H1 (cell line): Measurements from ENCODE around the gene DELE1. TPM values are rescaled to one million over a fixed set of nuclear protein-coding genes. Genes with fewer than 3 reads are reported as not detected.

Experiments
- BACH1 ChIP-seq: IDR thresholded peaks from 2 replicates; pipeline ENCODE4 v1.6.1; 2012; ENCODE audit warnings: low read length, improper control_type of control experiment
- BCL11A ChIP-seq, 2 experiments: IDR thresholded peaks; one replicate each; pipeline ENCODE4 v1.6.1; 2011; ENCODE audit warnings: low read depth in 2 of 2, low read length in 2 of 2, mild to moderate bottlenecking in 2 of 2
- CBX5 ChIP-seq: fragments of 300-800, 300-1000 bp; sonication (generic); IDR thresholded peaks from 2 replicates; pipeline ENCODE4 v1.7.1; 2016; ENCODE audit warnings: antibody characterized with exemption, low read length, low read depth
- HDAC2 ChIP-seq, 2 experiments: fragments of 300-600 bp in 1 of 2; sonication (generic) in 1 of 2; IDR thresholded peaks; 2 replicates each; pipeline ENCODE4 v1.6.1; 2011 to 2012; ENCODE audit warnings: low read depth in 2 of 2, low read length in 2 of 2, mild to moderate bottlenecking in 2 of 2, moderate library complexity in 2 of 2, borderline replicate concordance in 1 of 2, inconsistent platforms in 1 of 2
- JUND ChIP-seq: IDR thresholded peaks from 2 replicates; pipeline ENCODE4 v1.6.1; 2011; ENCODE audit warnings: mild to moderate bottlenecking, improper control_type of control experiment, low read length
- NANOG ChIP-seq: IDR thresholded peaks from 2 replicates; pipeline ENCODE4 v1.6.1; 2011; ENCODE audit warnings: low read length, low read depth, mild to moderate bottlenecking, inconsistent platforms; ENCODE audit not compliant: insufficient read depth, poor library complexity, severe bottlenecking
- NRF1 ChIP-seq: IDR thresholded peaks from 2 replicates; pipeline ENCODE4 v1.6.1; 2011; ENCODE audit warnings: mild to moderate bottlenecking, low read depth, low read length, improper control_type of control experiment
- PHF8 ChIP-seq: fragments of 200-600 bp; sonication (generic); conservative IDR thresholded peaks from 2 replicates; pipeline ENCODE4 v1.7.1; 2012; ENCODE audit warnings: low read depth, mild to moderate bottlenecking, inconsistent platforms, low read length, moderate library complexity
- POLR2A ChIP-seq, 2 experiments: IDR thresholded peaks; 1 replicate in 1 of 2; 2 replicates in 1 of 2; pipeline ENCODE4 v1.6.1; 2011; ENCODE audit warnings: low read depth in 2 of 2, low read length in 2 of 2, mild to moderate bottlenecking in 2 of 2; ENCODE audit errors: control extremely low read depth in 1 of 2
- POLR2AphosphoS5 ChIP-seq: IDR thresholded peaks from 2 replicates; pipeline ENCODE4 v1.6.1; 2011; ENCODE audit warnings: low read depth, low read length
- POU5F1 ChIP-seq: IDR thresholded peaks from 2 replicates; pipeline ENCODE4 v1.6.1; 2011; ENCODE audit warnings: low read depth, mild to moderate bottlenecking, low read length, moderate library complexity
- RBBP5 ChIP-seq: IDR thresholded peaks from 2 replicates; pipeline ENCODE4 v1.7.1; 2012; ENCODE audit warnings: low read depth, mild to moderate bottlenecking, inconsistent platforms, low read length, moderate library complexity, borderline replicate concordance
- RNF2 ChIP-seq: fragments of 200-900, 300-1000 bp; sonication (generic); IDR thresholded peaks from 2 replicates; pipeline ENCODE4 v1.7.1; 2016; ENCODE audit warnings: borderline replicate concordance, low read depth, mild to moderate bottlenecking, antibody characterized with exemption, low read length; ENCODE audit not compliant: poor library complexity, severe bottlenecking; ENCODE audit errors: missing control alignments
- SAP30 ChIP-seq: fragments of 300-600 bp; sonication (generic); IDR thresholded peaks from 2 replicates; pipeline ENCODE4 v1.7.1; 2012; ENCODE audit warnings: low read length, moderate library complexity, mild to moderate bottlenecking, inconsistent platforms; ENCODE audit not compliant: insufficient read depth, insufficient replicate concordance
- SIN3A ChIP-seq, 2 experiments: IDR thresholded peaks in 1 of 2; conservative IDR thresholded peaks in 1 of 2; 2 replicates each; pipeline ENCODE4 v1.6.1; 2011 to 2012; ENCODE audit warnings: low read length in 2 of 2, improper control_type of control experiment in 1 of 2, low read depth in 1 of 2, mild to moderate bottlenecking in 1 of 2
- TAF7 ChIP-seq: optimal IDR thresholded peaks from 2 replicates; pipeline ENCODE3; 2011; ENCODE audit warnings: low read depth, mild to moderate bottlenecking, inconsistent platforms, low read length, moderate library complexity, borderline replicate concordance
- ZNF274 ChIP-seq: IDR thresholded peaks from 2 replicates; pipeline ENCODE4 v1.7.0; 2012; ENCODE audit warnings: low read length, borderline replicate concordance; ENCODE audit errors: extremely low read depth
- polyA plus RNA-seq, 7 experiments: library from polyadenylated mRNA; depleted of rRNA in 3 of 7; stranded (reverse) in 5 of 7; unstranded in 2 of 7; fragments of >200 nt in 5 of 7; fragments of 200-250 nt in 2 of 7; gene quantifications; 1 replicate in 5 of 7; 2 replicates in 1 of 7; 4 replicates in 1 of 7; pipeline versions ENCODE4 v1.2.1 to v1.2.3, GENCODE V29; 2011 to 2013; ENCODE audit warnings: missing spikeins in 2 of 7, mixed read lengths in 2 of 7
- total RNA-seq: library from RNA; stranded (reverse); fragmentation: NEBNext Ultra II Directional; extraction: Animal tissue kit (Norgen Biotek cat#: 25700); gene quantifications from 2 replicates; pipeline ENCODE4 v1.2.1, GENCODE V29; 2021

DELE1 gene
- total and polyA plus RNA-seq, 2 of the 8 experiments (the other 6 are each of a cell fraction or from before 2014, with no cell fraction given), result 61.4 to 114 TPM

DNA sequence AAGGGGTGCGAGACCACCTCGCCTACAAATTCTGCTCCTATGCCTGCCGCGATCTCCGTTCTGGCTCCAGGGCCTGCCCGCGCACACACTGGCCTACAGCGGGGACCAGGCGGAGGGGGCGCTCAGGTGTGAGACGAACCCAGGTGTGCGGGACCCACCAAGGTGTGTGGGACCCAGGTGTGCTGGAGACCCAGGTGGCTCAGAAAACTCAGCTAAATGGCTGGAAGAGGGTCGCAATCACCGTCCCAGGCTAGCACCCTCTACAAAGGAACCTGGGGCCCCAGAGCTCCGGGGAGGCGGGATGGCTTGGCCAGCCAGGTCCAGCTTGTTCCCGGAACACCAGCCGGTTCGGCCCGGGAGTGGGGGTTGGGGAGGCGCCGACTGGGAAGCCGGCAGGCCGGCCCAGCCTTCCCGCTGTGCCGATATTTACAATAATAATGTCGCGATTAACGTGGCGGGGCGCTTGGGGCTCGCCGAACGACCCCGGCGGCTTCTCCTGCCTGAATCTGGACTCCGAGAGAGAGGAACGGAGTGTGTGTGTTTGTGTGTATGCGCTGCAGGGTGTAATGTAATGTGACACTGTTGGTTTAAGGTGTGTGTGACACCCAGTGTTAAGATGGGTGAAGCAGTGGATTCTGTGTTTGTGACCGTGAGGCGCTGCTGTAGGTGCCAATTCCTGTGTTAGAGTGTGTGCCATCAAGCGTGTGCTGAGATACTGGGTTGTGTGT lies 46.9 kb upstream of the DELE1 start (continued):
- TF ChIP-seq SIN3A (conservative IDR thresholded peaks at IDR 0.05 in 1 of 2, IDR thresholded peaks at IDR 0.05 in 1 of 2; ENCODE audit: low read depth in 1 of 2, low read length in 2 of 2), result peak in 1 of 2 experiments; percentile 67; a peak in 3 of 4 replicates
- TF ChIP-seq ZNF274, result no peak
- no peak for TF ChIP-seq NRF1
- no peak for TF ChIP-seq POU5F1
- peak; percentile 7 for TF ChIP-seq TAF7
- TF ChIP-seq POLR2AphosphoS5, result no peak; the same call in 1 of the 2 replicates
- TF ChIP-seq RBBP5, result 0 out of 2 replicates have a peak, but pooled peaks have one; percentile 43
- peak; percentile 78 for TF ChIP-seq BACH1
- peak; percentile 17 for TF ChIP-seq SAP30
- 0 out of 4 replicates have a peak, but pooled peaks of 1 of the 2 experiments have one; percentile 12 for TF ChIP-seq HDAC2 (IDR thresholded peaks at IDR 0.05; ENCODE audit: borderline replicate concordance in 1 of 2, low read depth in 2 of 2, low read length in 2 of 2)
- TF ChIP-seq BCL11A (IDR thresholded peaks at IDR 0.05; ENCODE audit: low read depth in 2 of 2, low read length in 2 of 2), result no peak
- peak; percentile 18 for TF ChIP-seq NANOG
- TF ChIP-seq JUND, result no peak
- no peak for TF ChIP-seq CBX5
- no peak for TF ChIP-seq RNF2
- TF ChIP-seq PHF8, result 0 out of 2 replicates have a peak, but pooled peaks have one; percentile 24
- TF ChIP-seq POLR2A (IDR thresholded peaks at IDR 0.05; ENCODE audit: control extremely low read depth in 1 of 2, low read depth in 2 of 2, low read length in 2 of 2), result 0 out of 3 replicates have a peak, but pooled peaks of 1 of the 2 experiments have one; percentile 61
